NCI-H2171 treated with DMSO at 0.1 percent for 48 hours (cell line): Measurements from ENCODE around the gene FIBIN.
A peak's percentile ranks its signal among the peaks of the same experiment; 100 is the strongest.
"Not testable (repeated sequence)": the region's sequence is repeated elsewhere in the genome, so short reads cannot be mapped to it uniquely, and the experiment has no call there.

Experiments
- DNase-seq: peaks from one replicate; lab custom pipeline; 2025; lab: John Stamatoyannopoulos, UW

Gene FIBIN

DNA sequence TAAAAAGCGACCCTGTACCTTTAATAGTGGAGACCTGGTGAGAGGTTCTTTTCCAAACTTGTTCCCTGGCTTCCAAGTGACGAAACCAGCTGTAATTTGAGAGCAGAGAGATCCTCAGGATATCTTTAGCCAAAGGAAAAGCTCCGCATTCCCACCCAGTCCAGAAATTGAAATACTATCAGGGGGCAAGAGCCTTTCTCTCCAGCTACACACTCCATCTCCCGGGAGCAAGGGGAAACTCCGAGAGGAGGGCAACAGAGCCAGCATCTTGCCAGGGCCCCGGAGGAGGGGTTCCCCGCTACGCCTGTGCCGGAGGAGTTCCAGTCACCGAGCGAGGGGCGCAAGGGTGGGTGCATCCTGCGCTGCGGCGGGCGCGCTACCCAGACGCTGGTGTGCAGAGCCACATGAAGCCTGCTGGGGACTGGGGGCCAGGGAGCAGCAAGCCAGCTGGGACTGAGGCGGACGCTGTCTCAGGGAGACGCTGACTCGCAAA lies at the start of gene FIBIN:
FIBIN (plus strand) TSS at position 148 of the 493 bp plus-strand sequence. CDS start 415 bp downstream, outside the sequence.
- DNase-seq, result peak; percentile 24

DNA sequence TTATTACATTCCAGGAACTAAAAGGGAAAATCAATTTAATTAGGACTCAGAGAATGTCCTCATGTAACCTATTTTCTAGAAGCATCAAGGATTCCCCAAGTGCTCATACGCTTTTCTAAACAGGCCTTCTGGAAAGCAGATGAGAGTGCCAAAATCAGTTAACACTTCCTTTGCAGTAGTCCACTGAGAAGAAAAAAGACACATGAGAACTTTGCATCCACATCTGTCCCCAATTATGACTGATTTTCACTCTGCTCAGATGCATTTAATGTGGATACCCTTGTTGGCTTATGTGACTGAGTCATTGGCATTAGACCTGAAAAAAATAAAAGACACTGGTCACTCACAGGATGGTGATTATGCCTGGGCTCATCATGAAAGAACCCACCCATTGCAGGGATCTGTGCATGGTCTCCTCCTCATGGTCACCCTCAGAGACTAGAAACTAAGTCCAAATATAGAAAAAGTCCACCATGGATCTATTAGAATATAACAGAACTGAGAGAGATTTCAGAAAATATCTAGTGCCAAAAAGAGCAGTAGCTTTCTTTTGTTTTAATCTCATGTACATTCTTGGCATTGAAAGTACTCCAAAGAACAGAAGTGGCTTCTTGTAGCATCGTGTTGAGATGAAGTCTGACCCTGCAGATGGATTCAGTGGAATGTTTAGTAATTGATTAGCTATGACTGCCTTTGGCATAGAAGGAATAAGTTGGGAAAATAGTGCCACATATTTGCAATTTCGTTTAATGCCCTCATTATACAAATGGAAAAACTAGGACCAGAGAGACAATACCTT lies 48.8 kb upstream of the FIBIN start:
- no peak for DNase-seq

DNA sequence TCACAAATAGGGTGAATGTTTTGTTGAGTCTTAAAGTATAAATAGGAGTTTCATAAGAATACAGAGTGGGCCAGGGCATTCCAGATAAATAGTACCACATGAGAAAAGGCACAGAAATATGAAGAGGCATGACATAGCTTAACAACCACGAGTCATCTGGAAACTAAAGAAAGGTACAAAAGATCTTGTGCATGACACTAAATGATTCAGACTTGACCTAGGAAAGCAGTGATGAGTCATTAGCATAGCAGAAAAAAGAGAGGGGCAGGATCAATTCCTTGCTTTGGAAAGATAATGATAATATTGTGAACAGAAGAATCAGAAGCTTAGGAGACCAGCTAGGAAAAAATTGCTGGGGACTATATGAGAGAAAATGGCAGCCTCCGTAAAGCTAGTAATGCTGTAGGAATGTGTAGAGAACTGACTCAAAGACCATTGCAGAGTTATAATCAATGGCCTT lies 47.6 kb upstream of the FIBIN start:
- no peak for DNase-seq

DNA sequence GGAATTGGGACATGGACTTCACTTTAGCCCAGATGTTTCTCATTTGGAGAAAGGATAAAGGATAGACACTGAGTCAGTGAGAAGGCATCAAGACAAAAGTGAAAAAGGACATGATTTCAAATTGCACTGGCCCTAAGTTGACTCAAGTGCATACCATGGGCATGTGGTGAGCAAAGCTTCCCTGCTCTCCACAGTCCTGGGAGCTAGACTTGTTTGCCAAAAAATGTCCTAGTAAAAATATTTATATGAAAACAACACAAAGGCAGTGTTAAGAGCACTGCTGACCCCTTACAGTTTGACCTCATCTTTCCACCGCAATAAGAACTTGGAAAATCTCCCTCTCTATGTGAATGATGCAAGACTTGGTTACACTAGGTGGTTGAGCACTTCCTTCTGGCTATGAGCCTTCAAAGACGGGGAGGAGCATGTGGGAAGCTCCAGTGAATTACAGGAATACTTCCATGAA lies 46.5 kb upstream of the FIBIN start:
- no peak for DNase-seq

DNA sequence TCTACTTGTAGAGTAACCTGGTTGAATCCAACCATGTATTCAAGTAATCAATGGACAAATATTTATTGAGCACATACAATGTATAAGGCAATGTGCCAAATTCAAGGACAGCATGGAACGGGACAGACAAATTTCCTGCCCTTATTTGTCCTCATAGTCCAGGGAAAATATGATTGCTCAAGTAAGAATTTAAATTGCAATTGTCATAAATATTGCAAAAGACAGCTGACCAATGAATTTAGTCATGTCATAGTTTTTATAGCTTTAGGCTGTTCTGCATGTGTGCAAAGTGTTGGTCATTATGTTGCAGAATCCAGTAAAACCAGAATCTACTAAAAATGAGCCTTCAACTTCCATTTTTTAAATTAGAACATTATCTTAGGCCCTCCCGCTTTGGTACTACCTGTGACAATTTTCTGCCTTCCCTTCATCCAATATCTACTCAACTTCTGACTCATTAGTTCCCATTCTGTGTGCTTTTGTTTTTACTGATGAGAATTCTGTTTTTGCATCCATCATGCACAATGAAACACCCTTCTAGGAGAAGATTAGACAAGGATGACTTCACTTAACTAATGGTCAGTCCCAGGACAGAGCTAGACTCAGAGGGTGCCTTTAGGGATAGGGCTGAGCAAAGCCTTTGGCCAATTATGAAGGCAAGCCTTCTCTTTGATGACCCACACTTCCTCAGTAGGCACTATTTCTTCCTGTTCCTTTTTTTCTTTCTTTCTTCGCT lies 45.8 kb upstream of the FIBIN start:
- DNase-seq, result no peak

DNA sequence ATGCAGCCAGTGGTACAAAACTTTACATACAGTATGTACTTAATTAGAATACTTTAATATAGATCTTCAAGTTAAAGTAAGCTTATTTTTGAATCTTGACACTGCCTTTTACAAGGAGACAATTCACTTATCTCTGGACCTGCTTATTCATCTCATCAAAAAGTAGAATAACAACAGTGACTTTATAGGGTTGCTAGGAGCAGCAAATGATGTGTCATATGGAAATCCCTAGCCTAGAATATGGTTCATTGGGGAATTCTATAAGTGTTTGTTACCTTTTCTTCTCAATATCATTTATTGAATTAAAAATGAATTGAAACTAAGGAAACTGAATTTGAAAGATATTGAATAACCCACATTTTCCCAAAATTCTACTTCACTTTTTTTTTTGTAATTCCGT lies 45.0 kb upstream of the FIBIN start:
- DNase-seq, result no peak

DNA sequence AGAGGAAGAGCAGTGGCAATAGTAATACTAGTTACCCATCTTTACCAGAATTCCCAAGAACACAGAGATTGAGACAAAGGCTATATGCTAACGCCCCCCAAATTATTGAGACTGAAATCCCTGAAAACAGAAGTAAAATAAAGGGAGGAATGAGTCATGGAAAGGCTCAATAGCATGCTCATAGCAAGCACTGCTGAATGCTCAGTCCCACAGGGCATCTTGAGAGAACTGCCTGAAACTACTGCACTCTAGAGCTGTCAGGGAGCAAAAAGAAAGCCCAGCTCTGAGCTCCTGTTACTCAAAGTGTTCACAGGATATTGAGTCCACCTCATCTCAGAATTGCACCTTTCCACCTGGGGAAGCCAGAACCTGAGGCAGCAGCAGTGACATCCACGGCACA lies 44.1 kb upstream of the FIBIN start:
- no peak for DNase-seq

DNA sequence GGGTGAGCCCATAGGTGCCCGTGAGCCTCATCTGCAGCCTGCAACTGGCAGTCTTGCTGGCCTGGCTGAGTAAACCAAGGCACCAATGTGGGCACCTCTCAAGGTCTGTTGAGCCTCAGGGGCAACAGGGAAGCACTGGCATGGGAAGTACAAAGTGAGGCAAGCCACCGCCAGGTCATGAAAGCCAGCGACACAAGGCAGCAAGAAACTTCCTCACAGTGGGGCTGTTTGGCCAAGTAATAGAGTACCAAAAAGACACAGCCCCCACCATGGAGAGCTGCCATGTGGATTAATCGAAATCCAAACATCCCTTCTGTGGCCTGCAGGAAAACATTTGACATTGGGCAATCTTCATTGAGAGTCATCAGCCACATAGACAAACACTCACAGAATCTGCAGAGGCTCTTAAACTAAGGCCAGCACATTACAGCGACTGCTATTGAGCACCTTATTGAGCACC lies 43.6 kb upstream of the FIBIN start:
- DNase-seq, result no peak

DNA sequence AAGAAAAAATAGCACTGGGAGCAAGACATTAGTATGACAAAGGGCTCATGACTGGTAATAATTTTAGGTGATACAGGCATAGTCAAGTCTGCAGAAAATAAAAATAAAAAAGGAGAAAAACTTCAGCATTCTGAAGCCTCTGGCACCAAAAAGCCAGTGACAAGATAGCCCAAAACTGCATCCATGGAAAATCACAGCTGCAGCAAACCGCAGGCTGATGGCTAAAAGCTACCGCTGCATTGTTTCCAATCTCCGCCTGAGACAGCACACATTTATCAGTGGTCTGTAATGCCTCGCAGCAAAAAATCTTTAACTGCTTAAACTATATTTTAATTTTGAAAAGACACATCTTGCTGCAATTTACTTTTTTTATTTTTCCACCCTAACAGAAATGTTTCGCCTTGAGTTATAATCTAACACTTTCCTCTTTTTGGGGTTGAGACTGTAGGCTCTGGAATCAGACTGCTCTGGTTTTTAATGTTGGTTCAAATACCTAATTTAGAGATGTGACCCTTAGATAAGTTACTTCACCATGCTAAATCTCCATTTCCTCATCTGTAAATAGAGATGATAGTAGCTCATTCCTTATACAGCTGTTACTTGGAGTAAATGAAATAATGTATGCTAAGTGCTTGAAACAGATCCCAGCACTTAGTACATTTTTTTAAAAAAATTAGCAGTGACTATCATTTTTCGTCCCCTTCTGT lies 42.0 kb upstream of the FIBIN start:
- DNase-seq, result peak; percentile 44

DNA sequence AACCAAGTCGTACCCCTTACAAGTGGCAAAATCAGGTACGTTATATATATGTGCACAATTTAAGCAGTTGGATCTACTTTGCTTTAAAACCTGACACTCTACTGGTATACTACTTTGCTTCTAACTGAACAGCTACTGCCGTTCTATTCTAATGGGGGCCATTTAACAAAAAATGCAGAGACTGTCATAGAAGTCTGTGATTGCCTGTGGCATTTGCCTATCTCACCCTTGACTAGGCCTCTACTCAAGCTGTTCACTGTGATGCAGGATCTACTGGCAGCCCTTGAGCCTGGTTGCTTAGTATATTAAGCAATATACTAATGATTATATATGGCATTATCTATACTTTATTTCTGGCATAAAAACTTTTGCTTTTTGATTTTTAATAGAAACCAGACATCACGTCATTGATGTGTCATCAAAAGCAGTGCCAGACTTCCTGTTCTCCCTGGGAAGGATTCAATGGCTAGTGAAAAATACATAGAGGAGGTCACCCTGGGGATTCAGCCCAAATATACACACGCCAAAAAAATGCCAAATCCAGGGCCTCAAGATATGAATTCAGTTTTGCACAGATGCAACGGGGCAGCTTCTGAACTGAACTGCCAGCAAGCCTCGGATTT lies 40.0 kb upstream of the FIBIN start:
- no peak for DNase-seq

DNA sequence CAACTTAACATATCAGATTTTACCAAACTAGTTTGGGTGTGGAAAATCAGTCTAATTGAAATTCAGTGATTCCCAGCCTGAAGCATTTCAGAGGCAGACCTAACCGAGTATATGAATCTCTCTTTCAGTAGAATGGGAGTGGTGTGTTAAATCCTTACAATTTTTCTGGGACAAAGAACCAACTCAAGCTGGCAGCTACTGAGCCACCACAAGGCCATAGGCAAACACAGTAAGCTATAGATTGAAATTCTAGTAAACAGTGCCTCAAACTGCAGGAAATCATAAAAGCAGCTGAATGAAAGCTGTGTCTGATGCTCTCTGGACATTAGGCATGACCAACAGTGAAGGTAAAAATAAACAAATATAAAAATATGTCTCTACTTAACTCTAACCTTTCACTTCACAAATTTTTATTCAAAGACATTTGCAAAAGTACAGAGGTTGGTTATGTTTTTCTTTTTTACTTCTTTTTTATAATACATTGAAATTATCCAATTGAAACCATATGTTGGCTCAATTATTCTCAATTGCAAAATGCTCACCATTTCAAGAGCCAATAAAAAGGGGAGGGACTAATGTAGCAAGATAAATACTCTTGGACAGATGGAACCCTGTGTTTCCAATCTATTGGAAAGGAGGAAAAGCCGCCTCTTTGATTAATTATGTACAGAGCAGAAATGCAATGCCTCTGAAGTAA lies 35.8 kb upstream of the FIBIN start:
- DNase-seq, result no peak

DNA sequence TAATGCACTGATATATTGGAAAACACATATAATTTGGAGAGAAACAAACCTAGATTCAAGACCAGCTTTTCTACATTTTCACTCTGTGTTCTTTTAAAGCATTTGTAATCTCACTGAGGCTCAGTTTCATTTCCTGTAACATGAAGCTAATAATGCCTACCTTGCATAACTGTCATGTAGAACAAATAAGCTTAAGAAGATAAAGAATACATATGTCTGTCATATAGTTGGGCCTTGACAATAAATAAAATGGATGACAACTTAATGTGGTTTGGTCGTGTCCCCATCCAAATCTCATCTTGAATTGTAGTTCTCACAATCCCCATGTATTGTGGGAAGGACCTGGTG lies 35.2 kb upstream of the FIBIN start:
- no peak for DNase-seq

DNA sequence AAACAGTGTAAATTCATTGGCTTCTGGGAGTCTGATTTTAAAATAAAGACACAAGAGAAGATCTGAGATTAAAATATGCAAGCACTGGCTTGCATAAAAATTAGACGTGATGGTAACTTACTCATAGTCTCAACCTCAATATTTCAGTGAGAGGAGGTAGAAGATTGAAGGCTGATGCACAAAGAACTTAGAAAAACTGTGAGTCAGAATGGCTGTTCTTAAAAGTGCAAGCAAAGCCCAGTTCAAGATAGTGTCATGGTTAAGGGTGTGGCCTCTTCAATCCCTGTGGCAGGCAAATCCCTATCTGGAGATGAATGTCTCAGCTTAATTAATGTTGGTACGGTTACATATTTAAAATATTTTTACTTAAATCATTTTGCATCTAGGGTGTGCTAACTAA lies 33.6 kb upstream of the FIBIN start:
- DNase-seq, result no peak

DNA sequence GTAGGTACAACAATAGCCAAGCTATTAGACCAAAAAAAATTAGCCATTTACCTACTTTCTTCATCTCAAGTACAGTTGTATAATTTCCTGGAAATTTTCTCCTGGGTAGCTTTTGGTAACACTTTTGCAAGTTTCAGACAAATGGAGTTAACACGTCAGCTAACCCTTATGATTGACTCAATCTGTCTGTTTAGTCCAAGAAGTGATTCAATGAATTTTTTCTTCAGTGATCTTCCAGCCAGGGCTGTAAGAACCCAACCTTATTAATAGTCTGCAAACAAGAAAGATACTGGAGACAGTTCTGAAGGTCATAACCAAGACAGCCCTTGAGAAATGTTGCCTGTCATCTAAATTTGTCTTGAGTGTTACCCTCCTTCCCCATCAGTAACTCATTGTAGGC lies 30.1 kb upstream of the FIBIN start:
- no peak for DNase-seq

DNA sequence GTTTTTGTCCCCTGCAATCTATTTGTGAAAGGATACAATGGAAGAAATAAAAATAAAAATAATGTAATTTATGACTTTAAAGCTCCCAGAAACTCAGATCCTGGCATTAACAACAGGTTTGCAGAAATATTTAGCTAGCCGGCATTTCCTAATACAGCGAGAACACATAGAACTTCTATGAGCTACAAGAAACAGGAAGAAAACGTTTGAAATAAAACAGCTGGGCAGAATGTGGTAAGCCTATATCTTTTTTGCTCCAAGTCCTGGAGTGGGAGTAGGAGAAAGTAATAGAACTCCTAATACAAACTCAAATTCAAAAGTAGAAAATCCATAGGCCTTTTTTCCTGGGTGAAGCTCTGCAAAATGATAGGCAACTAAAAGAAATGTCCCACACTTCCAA lies 29.6 kb upstream of the FIBIN start:
- DNase-seq, result no peak

DNA sequence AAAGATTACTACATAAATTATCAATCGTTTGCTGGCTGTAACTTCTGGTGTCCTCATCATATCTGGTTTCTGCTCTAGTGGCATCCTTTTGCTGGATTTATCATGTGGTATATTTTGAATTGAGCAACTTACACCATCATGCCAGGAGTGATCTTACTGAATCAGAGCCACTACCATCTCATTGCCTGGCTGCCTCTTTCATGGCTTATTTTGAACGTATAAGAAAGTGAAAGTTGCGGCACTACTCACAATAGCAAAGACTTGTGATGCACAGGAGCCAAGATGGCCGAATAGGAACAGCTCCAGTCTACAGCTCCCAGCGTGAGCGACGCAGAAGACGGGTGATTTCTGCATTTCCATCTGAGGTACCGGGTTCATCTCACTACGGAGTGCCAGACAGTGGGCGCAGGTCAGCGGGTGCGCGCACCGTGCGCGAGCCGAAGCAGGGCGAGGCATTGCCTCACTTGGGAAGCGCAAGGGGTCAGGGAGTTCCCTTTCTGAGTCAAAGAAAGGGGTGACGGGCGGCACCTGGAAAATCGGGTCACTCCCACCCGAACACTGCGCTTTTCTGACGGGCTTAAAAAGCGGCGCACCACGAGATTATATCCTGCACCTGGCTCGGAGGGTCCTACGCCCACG lies 28.9 kb upstream of the FIBIN start:
- not testable (repeated sequence) for DNase-seq

DNA sequence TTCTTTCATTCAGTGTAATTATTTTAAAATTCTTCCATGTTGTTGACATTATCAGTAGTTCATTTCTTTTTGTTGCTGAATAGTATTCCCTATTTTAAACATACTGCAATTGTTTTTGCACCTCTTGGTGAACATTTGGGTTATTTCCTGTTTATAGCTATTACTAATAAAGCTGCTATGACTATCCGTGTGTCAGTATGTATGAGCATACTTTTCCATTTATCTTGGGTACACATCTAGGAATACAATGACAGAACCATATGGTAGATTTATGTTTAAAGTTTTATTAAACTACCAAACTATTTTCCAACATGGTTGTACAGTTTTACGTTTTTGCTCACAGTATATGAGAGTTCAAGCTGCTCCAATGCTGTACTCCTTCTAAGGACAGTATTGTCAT lies 22.0 kb upstream of the FIBIN start:
- DNase-seq, result no peak

DNA sequence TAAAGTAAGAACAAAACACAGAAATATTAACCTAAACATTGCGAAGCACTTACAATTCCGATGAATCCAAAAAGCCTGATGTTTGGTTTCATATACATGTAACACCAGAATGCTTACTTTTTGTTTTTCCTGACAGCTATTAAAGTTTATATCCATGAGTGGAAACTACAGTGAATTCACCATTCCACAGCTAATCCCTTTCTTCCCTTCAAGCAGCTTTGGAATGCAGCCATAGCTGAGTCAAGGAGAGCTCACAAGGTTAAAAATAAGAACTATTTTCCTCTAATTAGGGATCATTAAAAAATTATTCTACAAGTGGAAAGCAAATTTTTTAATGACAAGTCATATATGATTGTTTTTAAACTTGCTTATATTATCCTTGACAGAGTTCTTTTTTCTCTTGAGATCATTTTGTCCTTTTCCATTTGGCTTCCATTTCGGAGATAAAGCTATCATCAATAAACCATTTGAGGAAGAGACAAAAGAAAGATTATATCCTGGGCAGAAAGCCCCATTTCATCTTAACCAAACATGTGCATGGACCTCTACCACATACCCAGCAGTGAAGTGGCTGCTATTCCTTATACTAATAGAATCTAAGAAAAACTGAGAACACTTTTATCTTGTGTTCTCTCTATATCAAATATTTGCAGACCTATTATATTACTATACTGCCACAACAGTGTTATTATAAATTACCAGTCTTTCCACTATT lies 19.7 kb upstream of the FIBIN start:
- DNase-seq, result no peak

DNA sequence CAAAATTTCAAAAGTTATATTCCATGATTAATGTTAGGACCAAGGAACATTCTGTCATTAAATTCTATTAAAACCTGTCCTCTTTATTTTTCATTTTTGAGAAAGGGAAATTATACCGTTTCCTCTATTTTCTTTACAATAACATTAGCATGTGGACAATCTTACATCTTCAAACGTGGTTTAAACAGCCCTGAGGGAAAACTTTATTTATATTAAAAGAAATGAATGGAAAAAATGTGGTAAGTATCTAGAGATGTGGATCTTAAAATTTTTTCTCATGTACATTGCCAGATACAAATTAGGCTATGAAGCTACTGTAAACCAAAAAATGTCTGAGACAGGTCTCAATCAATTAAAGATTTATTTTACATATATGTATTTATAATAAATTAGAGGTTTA lies 18.9 kb upstream of the FIBIN start:
- DNase-seq, result no peak

DNA sequence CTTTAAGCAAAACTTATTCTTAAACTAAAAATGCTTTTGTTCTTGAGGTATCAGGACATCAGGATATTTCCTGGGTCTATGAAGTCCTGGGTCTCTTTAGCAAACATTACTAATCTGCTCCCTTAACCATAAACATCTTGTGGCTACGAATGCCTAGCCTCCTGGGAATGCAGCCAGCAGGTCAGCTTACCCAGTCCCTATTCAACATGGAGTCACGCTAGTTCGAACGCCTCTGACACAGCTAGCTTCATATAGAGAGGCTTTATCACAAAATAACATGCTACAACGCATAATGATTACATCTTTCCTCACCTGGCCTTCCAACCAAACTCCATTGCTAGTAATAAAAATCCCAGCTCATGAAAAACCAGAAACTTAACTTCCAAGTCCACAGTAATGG lies 17.5 kb upstream of the FIBIN start:
- DNase-seq, result no peak
